C4-2B (cell line): ENCODE data around the gene PFAS.

Experiments
- CTCF ChIP-seq: fragments of 450-650 bp; conservative IDR thresholded peaks from 2 replicates; pipeline ENCODE4 v1.5.1; 2017; ENCODE audit warnings: mild to moderate bottlenecking
- ZFX ChIP-seq: fragments of 450-650 bp; IDR thresholded peaks from 2 replicates; pipeline ENCODE4 v1.6.1; 2017

GRCh38 chr17:8318010-8318935 is 69.2 kb downstream of the PFAS start:
- TF ChIP-seq CTCF (no peak), ZFX (no peak)
